Fibroblast of upper back skin (primary cell): ENCODE data around the gene CCDC50.

ENCODE experiments used
- DNase-seq: peaks from one replicate; pipeline ENCODE4 v3.0.0-alpha.2; 2013

The CCDC50 gene

DNA sequence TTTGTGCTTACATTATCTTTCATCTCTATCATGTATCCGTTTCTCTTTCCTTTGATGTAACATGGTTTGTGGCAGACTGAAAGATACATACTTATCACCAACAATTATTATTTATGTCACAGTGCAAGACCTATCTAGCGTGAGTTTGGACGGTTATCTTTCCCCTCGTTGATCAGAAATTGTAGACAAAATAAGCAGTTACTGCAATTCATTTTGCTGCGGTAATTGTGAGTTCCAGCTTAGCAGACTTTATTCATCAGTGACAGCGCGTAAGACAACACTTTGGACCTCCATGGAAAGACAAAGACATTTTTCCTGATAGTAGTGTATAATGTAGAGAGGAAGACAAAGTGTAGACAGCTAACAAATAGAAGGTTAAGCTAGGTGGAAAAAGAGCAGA lies 52.1 kb downstream of the CCDC50 start:
- no peak for DNase-seq

DNA sequence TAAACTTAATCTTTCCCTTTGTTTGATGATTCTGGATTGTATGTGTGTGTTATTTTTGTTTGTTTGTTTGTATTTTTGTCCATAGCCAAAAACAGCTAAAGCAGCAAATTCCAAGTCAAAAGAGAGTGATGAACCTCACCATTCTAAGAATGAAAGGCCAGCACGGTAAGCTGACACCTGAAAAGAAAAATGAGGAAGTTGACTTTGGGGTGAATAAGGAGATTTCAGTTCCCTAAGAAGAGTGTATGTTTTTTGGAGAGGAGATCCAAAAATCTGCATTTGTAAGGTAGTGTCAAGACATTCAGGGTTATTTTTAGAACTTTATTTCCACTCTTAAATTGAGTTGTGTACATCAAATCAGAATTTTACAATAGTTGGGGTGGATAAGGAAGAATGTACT lies 53.5 kb downstream of the CCDC50 start:
- DNase-seq: no peak

GRCh38 chr3:191383124-191383523 lies 53.9 kb downstream of the CCDC50 start:
- peak; percentile 74 for DNase-seq

GRCh38 chr3:191385101-191385500 lies 55.9 kb downstream of the CCDC50 start:
- DNase-seq: peak; percentile 25

GRCh38 chr3:191387441-191388077 lies 58.4 kb downstream of the CCDC50 start:
- DNase-seq: no peak

GRCh38 chr3:191388823-191389222 lies 59.6 kb downstream of the CCDC50 start:
- no peak for DNase-seq

DNA sequence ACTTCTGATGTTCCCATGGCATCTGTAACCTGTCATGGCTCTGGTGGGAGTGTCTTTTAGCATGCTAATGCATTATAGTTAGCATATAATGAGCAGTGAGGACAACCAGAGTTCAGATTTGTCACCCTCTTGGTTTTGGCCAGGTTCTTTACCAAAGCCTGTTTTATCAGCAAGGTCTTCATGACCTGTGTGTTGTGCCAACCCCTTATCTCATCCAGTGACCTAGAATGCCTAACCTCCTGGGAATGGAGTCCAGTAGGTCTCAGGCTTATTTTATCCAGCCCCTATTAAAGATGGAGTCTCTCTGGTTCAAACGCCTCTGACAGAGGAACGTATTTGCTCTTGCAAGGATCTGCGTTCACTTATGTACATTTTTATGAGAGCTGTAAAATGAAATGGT lies 61.4 kb downstream of the CCDC50 start:
- DNase-seq: no peak

GRCh38 chr3:191391861-191392808 lies 62.9 kb downstream of the CCDC50 start:
- peak; percentile 28 for DNase-seq

- no peak for DNase-seq
These were observed 64.0 kb downstream of the CCDC50 start for GRCh38 chr3:191393146-191393545.

DNA sequence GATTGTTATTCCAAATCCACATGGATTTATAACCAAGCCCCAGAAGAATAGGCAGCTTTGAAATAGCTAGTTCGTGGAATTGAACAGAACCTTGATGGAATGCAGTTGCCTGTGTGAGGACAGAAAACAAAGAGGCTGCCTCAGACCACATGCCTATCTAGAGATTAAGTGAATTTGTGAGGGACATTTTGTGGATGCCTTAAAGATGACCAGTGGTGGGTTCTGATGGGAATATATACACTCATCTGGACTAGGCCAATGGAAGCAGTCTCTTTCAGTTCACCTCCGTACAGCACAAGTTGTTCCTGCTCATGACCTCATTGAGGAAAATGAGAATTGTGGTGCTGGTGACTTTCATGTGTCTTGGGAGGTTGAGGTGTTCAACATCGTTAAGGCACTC lies 68.6 kb downstream of the CCDC50 start:
- peak; percentile 23 for DNase-seq

- DNase-seq: no peak
These were observed 69.4 kb downstream of the CCDC50 start for GRCh38 chr3:191398607-191399006.

DNA sequence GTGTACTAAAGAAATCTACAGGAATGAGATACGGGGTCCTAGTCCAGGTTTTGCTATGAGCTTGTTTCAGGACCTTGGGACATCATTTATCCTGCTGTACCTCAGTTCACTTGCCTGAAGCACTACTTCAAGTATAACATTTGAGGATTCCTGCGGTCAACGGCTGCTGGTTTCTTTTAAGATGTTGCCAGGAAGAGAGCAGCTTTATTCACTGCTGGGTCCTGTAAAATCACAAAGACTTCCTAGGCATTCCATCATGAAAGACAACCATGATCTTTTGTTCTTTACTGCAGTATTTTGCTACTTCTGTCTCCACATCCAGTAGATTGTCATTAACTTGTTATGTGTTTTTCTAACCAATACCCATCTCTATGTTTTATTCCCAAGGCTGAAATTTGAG lies 70.7 kb downstream of the CCDC50 start:
- DNase-seq: no peak

GRCh38 chr3:191401775-191402357 lies 72.7 kb downstream of the CCDC50 start:
- DNase-seq: no peak

DNA sequence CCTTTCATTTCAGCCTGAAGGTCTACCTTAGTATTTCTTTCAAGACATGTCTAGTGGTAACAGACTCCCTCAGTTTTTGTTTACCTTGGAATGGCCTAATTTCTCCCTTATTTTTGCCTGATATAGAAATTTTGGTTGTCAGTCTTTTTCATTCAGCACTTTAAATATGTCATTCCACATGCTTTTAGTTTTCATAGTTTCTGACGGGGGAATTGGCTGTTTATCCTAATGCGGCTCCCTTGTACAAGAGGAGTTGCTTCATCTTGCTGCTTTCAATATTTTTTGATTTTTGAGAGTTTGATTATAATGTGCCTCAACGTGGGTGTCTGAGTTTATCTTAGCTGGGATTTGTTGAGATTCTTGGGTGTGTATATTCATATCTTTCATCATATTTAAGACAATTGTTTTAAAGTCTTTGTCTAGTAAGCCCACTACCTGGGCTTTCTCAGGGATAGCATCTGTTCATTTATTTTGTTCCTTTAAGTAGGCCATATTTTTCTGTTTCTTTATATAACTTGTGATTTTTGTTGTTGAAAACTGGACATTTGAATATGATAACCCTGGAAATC lies 80.7 kb downstream of the CCDC50 start:
- DNase-seq: no peak

GRCh38 chr3:191412759-191413158 lies 83.6 kb downstream of the CCDC50 start:
- DNase-seq: peak; percentile 97

DNA sequence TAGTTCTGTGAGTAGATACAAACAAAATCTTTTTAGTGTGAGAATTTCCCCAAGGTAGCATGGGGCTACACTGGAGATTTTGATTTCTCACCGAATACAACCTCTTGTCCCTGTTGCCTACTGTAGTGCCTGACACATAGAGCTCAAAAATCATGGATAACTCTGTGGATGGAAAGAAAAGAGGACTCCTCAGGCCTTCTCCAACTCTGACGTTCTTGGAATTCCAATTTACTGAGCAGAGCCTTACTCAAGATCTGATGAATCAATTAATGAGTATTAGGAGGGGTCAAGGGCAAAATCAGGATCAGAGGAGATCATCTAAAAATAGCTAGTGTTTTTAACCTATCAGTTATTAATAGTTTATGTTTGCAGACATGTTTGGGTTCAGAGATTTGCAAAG lies 85.1 kb downstream of the CCDC50 start:
- peak; percentile 21 for DNase-seq

GRCh38 chr3:191414732-191415131 lies 85.5 kb downstream of the CCDC50 start:
- DNase-seq: no peak

DNA sequence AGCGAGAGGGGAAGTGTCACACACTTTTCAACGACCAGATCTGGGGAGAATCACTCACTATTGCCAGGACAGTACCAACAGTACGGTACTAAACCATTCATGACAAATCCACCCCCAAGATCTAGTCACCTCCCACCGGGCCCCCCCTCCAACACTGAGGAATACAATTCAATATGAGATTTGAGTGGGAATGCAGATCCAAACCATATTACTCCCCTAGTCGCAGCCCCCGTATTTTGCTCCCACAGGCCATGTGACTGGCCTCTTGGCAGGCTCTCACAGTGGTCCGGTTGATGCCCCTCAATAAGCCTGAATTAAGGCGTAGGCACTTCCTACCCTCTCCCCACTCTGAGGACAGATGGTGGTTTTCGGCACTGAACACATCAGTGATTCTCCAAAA lies 86.4 kb downstream of the CCDC50 start:
- DNase-seq: no peak

- no peak for DNase-seq
These were observed 88.2 kb downstream of the CCDC50 start for GRCh38 chr3:191417457-191417729.

- DNase-seq: no peak
These were observed 91.6 kb downstream of the CCDC50 start for GRCh38 chr3:191420771-191421170.

DNA sequence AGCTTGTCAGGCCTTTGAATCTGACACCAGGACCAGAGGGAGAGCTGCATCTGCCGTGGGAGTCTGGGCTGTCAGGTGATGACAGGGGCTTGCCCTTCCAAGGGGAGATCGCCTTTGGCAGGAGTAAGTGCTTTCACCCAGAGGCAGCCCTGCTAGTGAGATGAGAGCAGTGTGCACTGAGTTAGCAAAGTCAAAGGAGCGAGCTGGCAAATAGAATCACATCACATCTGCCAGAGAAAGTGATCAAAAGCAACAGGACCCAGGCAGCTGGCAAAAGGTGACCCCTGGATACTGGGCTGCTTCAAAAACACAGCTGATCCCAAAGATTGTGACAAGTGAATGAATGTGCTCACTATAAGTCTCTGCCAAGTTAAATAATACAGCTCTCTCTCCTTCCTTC lies 95.7 kb downstream of the CCDC50 start:
- DNase-seq: no peak

GRCh38 chr3:191425322-191425734 lies 96.1 kb downstream of the CCDC50 start:
- DNase-seq: no peak

DNA sequence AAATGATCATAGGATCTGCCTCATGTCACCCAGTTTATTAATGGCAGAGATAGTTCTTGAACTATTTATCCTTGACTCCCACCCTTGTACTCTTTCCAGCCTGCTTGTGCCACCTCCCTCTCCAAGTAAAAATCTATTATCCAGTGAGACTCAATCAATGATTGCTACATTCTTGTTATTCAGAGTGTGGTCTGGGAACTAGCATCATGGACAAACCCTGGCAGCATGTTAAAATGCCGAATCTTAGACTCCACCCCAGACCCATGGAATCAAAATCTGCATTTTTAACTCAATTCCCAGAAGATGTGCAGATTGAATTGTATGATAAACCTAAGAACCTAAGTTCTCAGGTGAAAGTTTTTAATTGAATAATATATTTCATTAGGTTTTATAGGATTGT lies 97.1 kb downstream of the CCDC50 start:
- DNase-seq: no peak

DNA sequence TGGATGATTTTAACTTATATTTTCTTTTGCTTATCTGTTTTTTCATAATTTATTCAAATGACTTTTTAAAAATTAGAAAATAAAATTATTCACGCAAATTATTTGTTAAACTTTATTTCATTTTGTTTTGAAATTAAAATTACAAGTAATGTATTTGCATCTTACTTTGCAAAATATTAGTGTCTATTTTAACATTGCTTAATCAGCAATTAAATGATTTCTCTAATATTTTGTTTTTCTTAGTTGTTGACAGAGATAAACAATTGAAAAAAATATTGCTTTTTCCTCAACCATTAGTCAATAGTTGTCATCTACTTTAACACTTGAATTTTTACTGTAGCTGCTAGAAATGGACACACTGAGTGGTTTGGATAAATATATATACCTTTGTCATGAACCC lies 99.0 kb downstream of the CCDC50 start:
- no peak for DNase-seq
